SK-N-SH treated with all-trans-retinoic acid at 6 μM for 48 hours (cell line): ENCODE results near the gene UAP1L1.

ENCODE experiments used
- PATZ1 ChIP-seq: fragments of 250-450 bp; sonication (Bioruptor Pico); IDR thresholded peaks from 2 replicates; pipeline ENCODE4 v1.8.0; 2020; ENCODE audit warnings: mild to moderate bottlenecking, moderate library complexity, borderline replicate concordance
- ZFP30 ChIP-seq: fragments of 450-650 bp; formaldehyde crosslinking; IDR thresholded peaks from 2 replicates; pipeline ENCODE4 v1.5.0; 2022; ENCODE audit warnings: mild to moderate bottlenecking, moderate library complexity

DNA sequence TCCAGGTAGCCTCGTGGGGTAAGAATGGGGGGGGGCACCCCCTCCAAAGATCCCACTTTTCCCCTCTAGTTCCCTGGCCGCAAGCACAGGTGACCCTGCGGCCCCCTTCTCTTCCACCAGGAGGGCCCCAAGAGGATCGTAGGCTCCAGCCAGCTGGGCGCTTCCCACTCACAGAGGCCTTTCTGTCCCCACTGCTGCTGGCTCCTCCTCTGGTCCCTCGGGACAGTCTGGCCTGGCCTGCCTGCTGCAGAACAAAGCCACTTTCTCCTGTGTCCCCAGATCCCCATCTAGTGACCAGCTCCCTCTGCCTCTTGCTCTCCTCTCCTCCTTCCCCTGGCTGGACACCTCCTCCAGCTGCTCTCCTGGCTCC, 6.4 kb upstream of the UAP1L1 start:
- no peak for TF ChIP-seq PATZ1 (CRISPR knock-in tag)
- TF ChIP-seq ZFP30 (CRISPR knock-in tag): no peak
